Head of caudate nucleus (tissue), 42 donors: ENCODE results near the gene TMEM72.

Experiments used
- DNase-seq, 42 donors: peaks; one replicate each; pipeline versions ENCODE4 v3.0.0 to v3.0.0-alpha.2; 2020 to 2021; ENCODE audit warnings: mixed read lengths in 7 of 42
- intact Hi-C: fragments of 100-400 bp; cut with DNase I; formaldehyde crosslinking; loops from one replicate; pipeline ENCODE4 v1.15.0; 2022

TMEM72 gene

GRCh38 chr10:44946205-44946604 lies 35.1 kb downstream of the TMEM72 start:
- DNase-seq, result peak in 1 of 42 donors; percentile 39
- intact Hi-C loops, result no loop called here

- DNase-seq, result peak in 3 of 42 donors; percentile 2 to 41 (median 2)
- intact Hi-C loops, result no loop called here
These were observed 36.4 kb downstream of the TMEM72 start for GRCh38 chr10:44947371-44948152.

DNA sequence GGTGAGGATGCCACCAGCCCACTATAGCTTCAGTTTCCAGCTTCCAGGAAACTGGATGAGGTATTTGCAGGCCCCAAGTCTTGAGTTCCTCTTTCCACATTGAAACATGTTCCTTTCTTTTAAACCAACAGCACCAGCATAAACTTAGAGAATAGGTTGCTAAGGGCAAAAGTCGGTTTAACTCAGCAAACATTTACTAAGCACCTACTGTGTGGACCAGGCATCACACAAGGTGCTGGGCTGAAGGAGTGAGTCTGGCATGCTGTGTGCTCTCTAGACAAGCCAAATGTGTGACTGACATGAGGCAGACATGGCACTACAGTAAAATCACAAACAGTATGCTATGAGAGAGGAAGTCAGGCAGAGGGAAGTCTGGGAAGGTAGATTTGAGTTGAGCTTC lies 37.5 kb downstream of the TMEM72 start:
- intact Hi-C loops, result no loop called here
- peak in 1 of 42 donors; percentile 4 for DNase-seq

- intact Hi-C loops, result no loop called here
- peak in 2 of 42 donors; percentile 1 to 4 for DNase-seq
These were observed 38.1 kb downstream of the TMEM72 start for GRCh38 chr10:44949127-44949802.

DNA sequence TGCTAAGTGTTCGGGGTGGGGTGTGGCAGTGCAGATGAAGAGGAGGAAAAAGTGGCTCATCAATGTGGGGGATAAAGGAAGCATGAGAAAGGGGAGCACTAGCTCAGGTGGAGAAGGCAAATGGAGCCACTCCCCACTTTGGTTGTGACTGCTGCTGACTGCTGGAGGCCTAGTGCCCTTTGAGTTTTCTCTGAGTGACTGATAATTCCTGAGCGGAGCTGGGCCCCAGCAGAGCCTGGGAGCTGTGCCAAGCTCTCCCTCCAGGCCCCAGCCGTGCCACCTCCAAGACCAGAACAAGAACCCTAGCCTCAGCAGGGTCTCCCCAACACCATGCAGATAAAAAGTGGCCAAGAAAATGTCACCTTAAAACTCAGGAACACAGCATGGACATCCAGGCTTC lies 38.8 kb downstream of the TMEM72 start:
- intact Hi-C loops, result no loop called here
- peak in 4 of 42 donors; percentile 5 to 38 (median 12) for DNase-seq

GRCh38 chr10:44950326-44951225 lies 39.4 kb downstream of the TMEM72 start:
- intact Hi-C loops, result no loop called here
- DNase-seq, result peak in 4 of 42 donors; percentile 4 to 39 (median 6)

DNA sequence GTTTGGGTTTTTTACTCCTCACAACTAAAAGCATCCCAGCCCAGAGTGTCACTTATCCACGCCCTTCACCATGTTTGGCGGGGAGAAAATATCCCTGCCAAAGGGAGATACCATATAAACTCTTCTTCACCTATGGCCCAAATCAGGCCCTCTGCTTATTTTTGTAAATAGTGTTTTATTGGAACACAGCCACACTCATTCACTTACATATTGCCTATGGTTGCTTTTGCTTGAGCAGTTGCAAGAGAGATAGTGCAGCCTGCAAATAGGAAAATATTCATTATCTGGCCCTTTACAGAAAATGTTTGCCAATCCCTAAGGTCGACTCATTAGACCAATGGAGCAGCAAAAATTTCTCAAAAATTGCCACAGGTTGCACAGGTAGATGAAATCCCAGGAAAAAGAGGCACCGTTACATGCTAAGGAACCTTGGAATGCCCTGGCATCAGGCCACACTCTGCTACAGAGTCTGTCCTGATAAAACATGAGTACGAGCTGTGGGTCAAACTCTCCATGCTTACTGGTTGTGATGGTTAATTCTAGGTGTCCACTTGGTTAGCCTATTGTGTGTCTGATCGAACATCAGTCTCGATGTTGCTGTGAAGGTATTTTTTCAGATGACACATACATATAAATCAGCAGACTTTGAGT lies 40.6 kb downstream of the TMEM72 start:
- intact Hi-C loops, result no loop called here
- DNase-seq, result peak in 2 of 42 donors; percentile 1 to 3

DNA sequence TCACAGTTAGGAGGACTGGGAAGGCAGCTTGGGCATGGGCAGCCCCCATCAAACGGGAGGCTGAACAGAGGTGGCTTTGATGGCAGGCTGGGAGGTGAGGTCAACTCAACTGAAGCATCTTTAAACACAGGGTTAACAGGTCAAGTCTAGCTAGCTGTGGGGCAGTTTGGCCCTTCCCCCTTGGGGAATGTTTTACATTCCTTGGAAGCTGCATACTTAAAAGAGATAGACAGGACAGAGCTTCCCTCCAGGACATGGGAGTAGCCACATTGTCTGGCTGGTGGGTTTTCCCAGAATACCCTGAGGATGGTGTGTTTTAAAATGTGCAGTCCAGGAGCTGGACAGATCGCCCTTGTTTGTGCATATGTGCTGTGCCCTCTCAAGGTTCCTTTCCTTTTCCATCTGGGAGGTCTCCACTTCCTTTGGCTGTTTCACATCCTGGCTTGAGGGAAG lies 41.7 kb downstream of the TMEM72 start:
- intact Hi-C loops, result no loop called here
- peak in 2 of 42 donors; percentile 2 to 9 for DNase-seq

DNA sequence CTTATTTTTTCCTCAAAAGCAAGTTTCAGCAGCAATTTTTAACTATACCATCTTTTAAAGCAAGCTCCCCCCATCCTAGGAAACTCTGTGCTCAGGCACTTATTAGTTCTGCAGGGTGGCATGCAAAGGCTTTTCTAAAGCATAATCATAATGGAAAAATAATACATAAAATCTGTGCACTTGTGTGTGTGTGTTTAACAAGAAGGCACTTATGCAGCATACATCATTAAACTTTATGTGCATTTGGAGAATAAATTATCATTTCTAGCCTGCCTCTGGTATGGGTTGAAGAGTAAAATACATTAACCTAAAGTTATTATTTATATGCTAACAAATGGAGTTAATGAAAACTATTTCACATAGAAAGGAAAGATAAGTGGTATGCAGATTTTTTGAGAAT lies 42.9 kb downstream of the TMEM72 start:
- peak in 1 of 42 donors; percentile 7 for DNase-seq
- intact Hi-C loops, result no loop called here

DNA sequence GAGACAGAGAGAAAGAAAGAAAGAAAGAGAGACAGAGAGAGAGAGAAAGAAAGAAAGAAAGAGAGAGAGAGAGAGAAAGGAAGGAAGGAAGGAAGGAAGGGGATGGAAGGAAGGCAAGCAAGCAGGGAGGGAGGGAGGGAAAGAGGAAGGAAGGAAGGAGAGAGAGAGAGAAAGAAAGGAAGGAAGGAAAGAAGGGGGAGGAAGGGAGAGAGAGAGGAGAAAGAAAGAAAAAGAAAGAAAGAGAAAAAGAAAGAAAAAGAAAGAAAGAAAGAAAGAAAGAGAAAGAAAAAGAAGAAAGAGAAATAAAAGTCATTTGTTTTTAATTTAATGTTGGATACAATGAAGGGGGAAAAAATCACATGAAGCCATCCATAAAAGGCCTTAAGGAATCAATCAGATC lies 43.8 kb downstream of the TMEM72 start:
- no peak for DNase-seq
- intact Hi-C loops, result no loop called here

DNA sequence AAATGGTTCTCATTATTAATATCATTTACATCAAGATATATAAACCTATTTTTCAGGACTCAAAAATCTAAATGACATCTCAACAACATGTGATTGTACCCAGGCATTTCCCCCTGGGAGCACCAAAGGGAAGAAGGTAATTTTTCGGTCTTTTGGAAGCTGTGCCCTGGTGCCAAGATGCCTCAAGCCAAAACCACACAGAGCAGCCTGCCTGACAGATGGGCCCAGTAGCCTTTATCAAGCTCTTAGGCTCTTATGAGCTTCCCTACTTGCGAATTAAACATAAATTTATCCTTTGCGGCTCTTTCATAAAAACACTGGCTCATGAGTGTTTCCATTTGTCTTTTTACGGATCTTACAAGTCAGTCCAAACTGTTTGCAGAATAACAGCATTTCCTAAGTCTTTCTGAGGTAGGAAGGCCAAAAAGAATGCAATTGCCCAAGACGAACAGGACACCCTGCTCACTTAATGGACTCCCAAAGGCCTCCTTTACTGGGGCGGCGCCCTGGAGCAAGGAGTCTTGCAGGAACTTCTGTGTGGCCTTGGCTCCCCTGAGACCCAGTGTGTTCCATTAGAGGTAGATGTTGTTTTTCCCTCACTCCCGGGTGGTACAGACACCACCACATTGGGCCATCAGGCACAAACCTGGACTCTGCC lies 44.4 kb downstream of the TMEM72 start:
- intact Hi-C loops, result no loop called here
- DNase-seq, result peak in 7 of 42 donors; percentile 1 to 41 (median 10)

GRCh38 chr10:44956226-44956625 lies 45.1 kb downstream of the TMEM72 start:
- peak in 3 of 42 donors; percentile 0 to 8 (median 1) for DNase-seq
- intact Hi-C loops, result no loop called here

GRCh38 chr10:44956717-44957706 lies 45.9 kb downstream of the TMEM72 start:
- intact Hi-C loops, result no loop called here
- peak in 4 of 42 donors; percentile 1 to 7 (median 3) for DNase-seq

- peak in 13 of 42 donors; percentile 6 to 67 (median 17) for DNase-seq
- intact Hi-C loops, result no loop called here
These were observed 47.2 kb downstream of the TMEM72 start for GRCh38 chr10:44958196-44958897.

GRCh38 chr10:44958898-44959246 lies 47.7 kb downstream of the TMEM72 start:
- intact Hi-C loops, result no loop called here
- DNase-seq, result peak in 1 of 42 donors; percentile 4

- intact Hi-C loops, result no loop called here
- DNase-seq, result peak; percentile 76 to 98 (median 96)
These were observed 48.3 kb downstream of the TMEM72 start, which contains the start of gene RASSF4 for GRCh38 chr10:44959247-44960087. TSS of gene RASSF4 (plus strand) at chr10:44959802. CDS start at chr10:44970203, 10,401 bp downstream.
